Endothelial cell of umbilical vein (primary cell): ENCODE results near the gene ACAA2. TPM values are rescaled to one million over a fixed set of nuclear protein-coding genes. Genes with fewer than 3 reads are reported as not detected.

ENCODE experiments used
- BruUV-seq: library from RNA; stranded (reverse); fragments of 400-500 nt; replicated peaks from 2 replicates; lab custom pipeline; 2021; lab: Mats Ljungman, UMichigan
- CTCF ChIA-PET: fragments of 300-600, 350-600 bp; sonication (Branson Sonifier 250); formaldehyde crosslinking; loops from one replicate; lab custom pipeline; 2021; ENCODE audit warnings: antibody characterized with exemption, inconsistent platforms; lab: Charles Lee
- POLR2A ChIA-PET: fragments of 300-600, 350-600 bp; sonication (Branson Sonifier 250); formaldehyde crosslinking; loops from one replicate; lab custom pipeline; 2021; ENCODE audit warnings: antibody characterized with exemption, inconsistent platforms; lab: Charles Lee
- DNase-seq: peaks from one replicate; pipeline ENCODE4 v3.0.0-alpha.2; 2011; ENCODE audit warnings: low read depth, low spot score
- FAIRE-seq: peaks from 2 replicates; lab custom pipeline; 2011; peaks lifted over from hg19 to GRCh38; lab: Jason Lieb, UNC
- H2AFZ ChIP-seq: 2 replicates; pipeline ENCODE4 v1.6.0; 2012; ENCODE audit warnings: low read depth, low read length, control low read depth, inconsistent platforms
- H3K27ac ChIP-seq: 2 replicates; pipeline ENCODE4 v1.5.1; 2011; ENCODE audit warnings: low read depth, mild to moderate bottlenecking, control low read depth, low read length, moderate library complexity; ENCODE audit not compliant: insufficient read depth
- H3K27me3 ChIP-seq, 2 experiments: 2 replicates each; pipeline versions ENCODE4 v1.6.0 to v1.6.1; 2011; ENCODE audit warnings: low read length in 2 of 2, mixed read lengths in 1 of 2; ENCODE audit not compliant: control insufficient read depth in 2 of 2, insufficient read depth in 2 of 2
- H3K36me3 ChIP-seq, 2 experiments: 2 replicates in 1 of 2; 3 replicates in 1 of 2; pipeline ENCODE4 v1.5.1; 2011; ENCODE audit warnings: low read length in 2 of 2, mild to moderate bottlenecking in 1 of 2, moderate library complexity in 1 of 2; ENCODE audit not compliant: control insufficient read depth in 2 of 2, insufficient read depth in 2 of 2; ENCODE audit errors: extremely low read depth in 1 of 2
- H3K4me1 ChIP-seq: 3 replicates; pipeline ENCODE4 v1.5.1; 2011; ENCODE audit warnings: mild to moderate bottlenecking, low read length; ENCODE audit not compliant: control insufficient read depth, insufficient read depth; ENCODE audit errors: extremely low read depth
- H3K4me2 ChIP-seq: 2 replicates; pipeline ENCODE4 v1.6.1; 2011; ENCODE audit warnings: low read length, control low read depth, mixed read lengths; ENCODE audit not compliant: insufficient read depth
- H3K4me3 ChIP-seq, 3 experiments: fragments of 200-600 bp in 1 of 3; sonication (generic), shearing (Covaris generic) in 1 of 3; replicated peaks in 1 of 3; 2 replicates each; pipeline ENCODE4 v1.5.1; 2011 to 2016; ENCODE audit warnings: control low read depth in 3 of 3, low read length in 3 of 3, mild to moderate bottlenecking in 2 of 3, inconsistent platforms in 1 of 3, low read depth in 1 of 3, moderate library complexity in 1 of 3; ENCODE audit not compliant: insufficient read depth in 1 of 3
- H3K79me2 ChIP-seq: 2 replicates; pipeline ENCODE4 v1.6.0; 2012; ENCODE audit warnings: low read length, inconsistent platforms; ENCODE audit not compliant: control insufficient read depth, insufficient read depth
- H3K9ac ChIP-seq: replicated peaks from 2 replicates; pipeline ENCODE3; 2011; ENCODE audit warnings: low read length, control low read depth; ENCODE audit not compliant: insufficient read depth; ENCODE audit errors: extremely low read depth
- H3K9me1 ChIP-seq: replicated peaks from 3 replicates; pipeline ENCODE4 v1.6.0; 2011; ENCODE audit warnings: mild to moderate bottlenecking, low read length; ENCODE audit not compliant: control insufficient read depth, insufficient read depth; ENCODE audit errors: extremely low read depth
- H3K9me3 ChIP-seq: replicated peaks from 2 replicates; pipeline ENCODE4 v1.5.1; 2012; ENCODE audit warnings: low read length, inconsistent platforms; ENCODE audit not compliant: control insufficient read depth, insufficient read depth
- H4K20me1 ChIP-seq: replicated peaks from 2 replicates; pipeline ENCODE3; 2011; ENCODE audit warnings: mild to moderate bottlenecking, low read length; ENCODE audit not compliant: control insufficient read depth, insufficient read depth; ENCODE audit errors: extremely low read depth
- CTCF ChIP-seq, 2 donors: IDR thresholded peaks; 1 replicate in 1 of 2; 2 replicates in 1 of 2; pipeline ENCODE4 v1.5.1; 2011; ENCODE audit warnings: low read length in 2 of 2, mild to moderate bottlenecking in 2 of 2, moderate library complexity in 2 of 2, control low read depth in 1 of 2, inconsistent platforms in 1 of 2, low read depth in 1 of 2; ENCODE audit not compliant: insufficient read depth in 1 of 2; ENCODE audit errors: extremely low read depth in 1 of 2
- EZH2 ChIP-seq: IDR thresholded peaks from 2 replicates; pipeline ENCODE4 v1.6.1; 2012; ENCODE audit warnings: borderline replicate concordance, low read depth, mild to moderate bottlenecking, moderate library complexity, low read length, inconsistent platforms; ENCODE audit not compliant: severe bottlenecking
- FOS ChIP-seq: IDR thresholded peaks from 2 replicates; pipeline ENCODE4 v1.6.1; 2011; ENCODE audit warnings: mild to moderate bottlenecking, low read length, moderate library complexity, borderline replicate concordance; ENCODE audit not compliant: insufficient read depth
- GATA2 ChIP-seq: IDR thresholded peaks from 2 replicates; pipeline ENCODE4 v1.7.0; 2011; ENCODE audit warnings: low read depth, mild to moderate bottlenecking, moderate library complexity, mixed read lengths, low read length; ENCODE audit not compliant: insufficient read length, insufficient read depth
- JUN ChIP-seq: IDR thresholded peaks from 2 replicates; pipeline ENCODE4 v1.6.1; 2011; ENCODE audit warnings: borderline replicate concordance, low read depth; ENCODE audit not compliant: insufficient read length, insufficient read depth
- MAX ChIP-seq: IDR thresholded peaks from 2 replicates; pipeline ENCODE4 v1.6.1; 2011; ENCODE audit not compliant: insufficient read depth, insufficient read length
- MYC ChIP-seq: IDR thresholded peaks from one replicate; pipeline ENCODE4 v1.6.1; 2011; ENCODE audit warnings: mild to moderate bottlenecking, low read depth, low read length
- POLR2A ChIP-seq: IDR thresholded peaks from 2 replicates; pipeline ENCODE4 v1.6.1; 2012; ENCODE audit warnings: low read depth, mild to moderate bottlenecking, control low read depth, low read length
- POLR2AphosphoS5 ChIP-seq: IDR thresholded peaks from 2 replicates; pipeline ENCODE4 v1.6.1; 2012; ENCODE audit warnings: low read depth, mild to moderate bottlenecking, control low read depth, low read length, moderate library complexity; ENCODE audit not compliant: insufficient read depth
- dilution Hi-C: fragments of 300-500 bp; cut with MboI; formaldehyde crosslinking; loops from one replicate; pipeline ENCODE4 v1.15.0; 2019; ENCODE audit warnings: low sequenced_read_pairs; ENCODE audit not compliant: extremely low pct_ligation_motif_present
- intact Hi-C: fragments of 100-400 bp; cut with micrococcal nuclease; formaldehyde crosslinking; loops from one replicate; pipeline ENCODE4 v1.10.0; 2022
- polyA plus RNA-seq, 4 experiments: library from polyadenylated mRNA; depleted of rRNA in 3 of 4; stranded (reverse) in 3 of 4; unstranded in 1 of 4; fragments of >200 nt; gene quantifications; 2 replicates each; pipeline versions ENCODE4 v1.2.1 to v1.2.3, GENCODE V29; 2011 to 2012; ENCODE audit warnings: missing spikeins in 1 of 4
- total RNA-seq: library from RNA; stranded (reverse); gene quantifications from 2 replicates; pipeline ENCODE4 v1.2.3, GENCODE V29; 2021

ACAA2 gene
- total and polyA plus RNA-seq, 2 donors (not counting 3 experiments of a cell fraction or from before 2014, with no cell fraction given), result 18.6 to 44.9 TPM

- Histone ChIP-seq H3K4me1 (no peaks in the 10 kb centered on the region), H3K27ac (no peak overlapping the region), H4K20me1 (no peaks in the 10 kb centered on the region), H3K9ac (no peak overlapping the region), H3K36me3 (no peaks in the 10 kb centered on the region), H2AFZ (no peak overlapping the region), H3K4me2 (no peak overlapping the region), H3K27me3 (no peaks in the 10 kb centered on the region), H3K9me3 (no peaks in the 10 kb centered on the region), H3K9me1 (no peaks in the 10 kb centered on the region), H3K4me3 (no peak overlapping the region), H3K79me2 (no peaks in the 10 kb centered on the region)
- FAIRE-seq, result no peak
- CTCF ChIA-PET, result no interaction called here
- dilution Hi-C loops, result no loop called here
- intact Hi-C loops, result no loop called here
- no peak for TF ChIP-seq JUN
- TF ChIP-seq CTCF (IDR thresholded peaks at IDR 0.05; ENCODE audit: extremely low read depth in 1 of 2, insufficient read depth in 1 of 2, low read depth in 1 of 2, low read length in 2 of 2), result no peak
- TF ChIP-seq FOS, result no peak
- no peak for TF ChIP-seq GATA2
- TF ChIP-seq MAX, result no peak
- TF ChIP-seq MYC, result no peak
- no peak for TF ChIP-seq POLR2AphosphoS5
- no peak for TF ChIP-seq EZH2
- TF ChIP-seq POLR2A, result no peak
- POLR2A ChIA-PET, result no interaction called here
- BruUV-seq, result no TSS peak
- DNase-seq, result no peak
These were observed 25.7 kb upstream of the ACAA2 start for GRCh38 chr18:49839012-49839411.
